Erythroblast (primary cell): ENCODE results near the gene GARIN5A.

Source experiments
- GATA1 ChIP-seq: IDR thresholded peaks from 2 replicates; pipeline ENCODE4 v1.6.1; 2011; ENCODE audit warnings: low read depth, mild to moderate bottlenecking, control low read depth, low read length, moderate library complexity
- POLR2A ChIP-seq: IDR thresholded peaks from 2 replicates; pipeline ENCODE4 v1.6.1; 2011; ENCODE audit warnings: mild to moderate bottlenecking, low read length

- no peak for TF ChIP-seq POLR2A
- no peak for TF ChIP-seq GATA1
Measured at GRCh38 chr19:50475736-50476223, 868 bp downstream of the GARIN5A start.
